Measurements from ENCODE around the gene RDH14. TPM values are rescaled to one million over a fixed set of nuclear protein-coding genes. Genes with fewer than 3 reads are reported as not detected.

RDH14 gene, protein sequence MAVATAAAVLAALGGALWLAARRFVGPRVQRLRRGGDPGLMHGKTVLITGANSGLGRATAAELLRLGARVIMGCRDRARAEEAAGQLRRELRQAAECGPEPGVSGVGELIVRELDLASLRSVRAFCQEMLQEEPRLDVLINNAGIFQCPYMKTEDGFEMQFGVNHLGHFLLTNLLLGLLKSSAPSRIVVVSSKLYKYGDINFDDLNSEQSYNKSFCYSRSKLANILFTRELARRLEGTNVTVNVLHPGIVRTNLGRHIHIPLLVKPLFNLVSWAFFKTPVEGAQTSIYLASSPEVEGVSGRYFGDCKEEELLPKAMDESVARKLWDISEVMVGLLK
- 10 to 100 TPM; 25.2 to 35.0 (median 28.2) TPM for total RNA-seq
- polyA plus RNA-seq: 10 to 100 TPM; 23.9 to 42.6 (median 24.4) TPM
- long read RNA-seq, donor 1, transcript RDH14-201 (2 exons, 1,587 nt): major isoform, 46 of 49 reads
- long read RNA-seq, donor 1, partial matches to known transcripts: 0 of 49 reads
- long read RNA-seq, donor 1, other reads (novel, unspliced or antisense): 2 of 49 reads
- long read RNA-seq, donor 2, transcript RDH14-201 (2 exons, 1,587 nt): major isoform, 63 of 68 reads
- long read RNA-seq, donor 2, partial matches to known transcripts: 0 of 68 reads
- long read RNA-seq, donor 2, other reads (novel, unspliced or antisense): 3 of 68 reads

DNA sequence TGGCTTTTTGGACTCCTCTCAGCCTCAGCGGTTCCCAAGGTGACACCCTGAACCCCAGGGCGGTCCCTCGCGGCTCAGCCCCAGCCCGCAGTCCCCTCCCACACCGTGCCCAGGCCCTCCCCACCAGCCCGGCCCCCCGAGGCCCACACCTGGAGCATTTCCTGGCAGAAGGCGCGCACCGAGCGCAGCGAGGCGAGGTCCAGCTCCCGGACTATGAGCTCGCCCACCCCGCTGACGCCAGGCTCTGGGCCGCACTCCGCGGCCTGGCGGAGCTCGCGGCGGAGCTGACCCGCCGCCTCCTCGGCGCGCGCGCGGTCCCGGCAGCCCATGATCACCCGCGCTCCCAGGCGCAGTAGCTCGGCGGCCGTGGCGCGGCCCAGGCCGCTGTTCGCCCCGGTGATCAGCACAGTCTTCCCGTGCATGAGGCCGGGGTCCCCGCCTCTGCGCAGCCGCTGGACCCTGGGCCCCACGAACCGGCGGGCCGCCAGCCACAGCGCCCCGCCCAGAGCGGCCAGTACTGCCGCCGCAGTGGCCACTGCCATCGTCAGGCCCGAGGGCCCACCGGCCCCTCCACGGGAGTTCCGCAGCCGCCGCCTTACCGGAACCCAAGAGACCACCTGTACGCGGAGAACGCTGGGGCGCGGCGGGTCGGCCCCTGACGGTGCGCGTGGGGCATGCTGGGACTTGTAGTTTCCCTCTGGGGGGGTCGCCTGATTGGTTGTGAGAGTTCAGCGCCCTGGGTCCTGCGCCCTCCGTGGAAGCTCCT lies at the start of gene RDH14:
RDH14 (minus strand) TSS at position 623 of the 766 bp plus-strand sequence; CDS start at position 542, 81 bp downstream.
- DNase-seq: peak; percentile 96 to 98
- 0 to 1% (median 0%) methylated on average over 47 to 81 of the region's 81 CpGs for WGBS, 3 donors
- H3K4me3 ChIP-seq: peak within 1 kb of the TSS; percentile 86
- TF ChIP-seq, protein P1, sequence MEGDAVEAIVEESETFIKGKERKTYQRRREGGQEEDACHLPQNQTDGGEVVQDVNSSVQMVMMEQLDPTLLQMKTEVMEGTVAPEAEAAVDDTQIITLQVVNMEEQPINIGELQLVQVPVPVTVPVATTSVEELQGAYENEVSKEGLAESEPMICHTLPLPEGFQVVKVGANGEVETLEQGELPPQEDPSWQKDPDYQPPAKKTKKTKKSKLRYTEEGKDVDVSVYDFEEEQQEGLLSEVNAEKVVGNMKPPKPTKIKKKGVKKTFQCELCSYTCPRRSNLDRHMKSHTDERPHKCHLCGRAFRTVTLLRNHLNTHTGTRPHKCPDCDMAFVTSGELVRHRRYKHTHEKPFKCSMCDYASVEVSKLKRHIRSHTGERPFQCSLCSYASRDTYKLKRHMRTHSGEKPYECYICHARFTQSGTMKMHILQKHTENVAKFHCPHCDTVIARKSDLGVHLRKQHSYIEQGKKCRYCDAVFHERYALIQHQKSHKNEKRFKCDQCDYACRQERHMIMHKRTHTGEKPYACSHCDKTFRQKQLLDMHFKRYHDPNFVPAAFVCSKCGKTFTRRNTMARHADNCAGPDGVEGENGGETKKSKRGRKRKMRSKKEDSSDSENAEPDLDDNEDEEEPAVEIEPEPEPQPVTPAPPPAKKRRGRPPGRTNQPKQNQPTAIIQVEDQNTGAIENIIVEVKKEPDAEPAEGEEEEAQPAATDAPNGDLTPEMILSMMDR (IDR thresholded peaks at IDR 0.05): no peak
- peak within 1 kb of the TSS; percentile 97 for H3K27ac ChIP-seq
- no peaks in the 10 kb centered on the region for H3K9me3 ChIP-seq
- peaks cover 5 to 6% of the 10 kb centered on the region in 2 donors for H3K36me3 ChIP-seq (ENCODE audit: insufficient read depth in 1 of 2, low read depth in 1 of 2)
- intact Hi-C loops (cut with DNase I): no loop called here
- H3K27me3 ChIP-seq (ENCODE audit: insufficient read depth in 3 of 3, low read length in 2 of 3): no peaks in the 10 kb centered on the region
- peaks cover 31% of the 10 kb centered on the region for H3K4me1 ChIP-seq
- peak; percentile 97 to 99 (median 98) for ATAC-seq

DNA sequence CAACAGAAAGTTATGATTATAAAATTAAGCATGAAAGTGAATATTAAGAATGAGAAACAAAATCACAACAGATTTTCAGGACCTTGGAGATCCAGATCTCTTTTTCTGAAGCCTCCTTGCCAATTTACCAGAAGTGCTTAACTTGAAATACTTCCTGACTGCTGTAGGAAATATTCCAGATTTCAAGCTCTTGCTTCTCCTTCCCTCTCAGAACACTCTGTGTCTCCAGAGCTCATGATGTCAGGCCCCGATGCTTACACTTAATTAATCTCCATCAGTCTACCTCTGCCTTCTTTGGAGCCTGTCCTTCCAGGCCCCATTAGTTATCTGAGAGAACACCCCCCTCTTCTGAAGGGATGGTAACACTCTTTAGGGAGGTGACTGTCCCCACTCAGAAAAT lies 49.6 kb upstream of the RDH14 start:
- no peak overlapping the region for H3K4me3 ChIP-seq
- no peaks in the 10 kb centered on the region for H3K9me3 ChIP-seq
- no peaks in the 10 kb centered on the region for H3K27me3 ChIP-seq (ENCODE audit: insufficient read depth in 3 of 3, low read length in 2 of 3)
- no peak overlapping the region for H3K27ac ChIP-seq
- intact Hi-C loops (cut with DNase I): no loop called here
- WGBS, 3 donors: 49 to 78% (median 60%) methylated on average over 1 of the region's 1 CpG
- no peak for DNase-seq
- H3K36me3 ChIP-seq (ENCODE audit: insufficient read depth in 1 of 2, low read depth in 1 of 2): no peaks in the 10 kb centered on the region
- ATAC-seq: no peak
- no peaks in the 10 kb centered on the region for H3K4me1 ChIP-seq
- TF ChIP-seq, protein P1 (IDR thresholded peaks at IDR 0.05): no peak

DNA sequence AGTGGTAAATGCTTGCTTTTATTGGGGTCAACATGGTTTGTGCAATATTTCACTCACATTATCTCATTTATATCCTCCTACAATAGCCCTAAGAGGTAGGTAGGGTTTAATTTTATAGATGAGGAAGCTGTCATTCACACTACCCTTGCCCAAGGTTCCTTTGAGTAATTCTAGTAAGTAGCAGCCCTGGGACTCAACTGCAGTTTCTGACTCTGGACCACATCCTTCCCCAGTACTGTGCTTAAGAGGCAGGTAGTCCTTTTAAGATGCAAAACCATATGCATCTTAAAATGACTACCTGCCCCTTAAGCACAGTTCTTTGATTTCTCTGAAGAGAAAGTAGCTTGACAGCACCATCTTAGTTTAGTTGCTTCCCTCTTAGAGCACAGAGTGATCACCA lies 44.7 kb upstream of the RDH14 start:
- no peak overlapping the region for H3K4me3 ChIP-seq
- no peak for ATAC-seq
- no peaks in the 10 kb centered on the region for H3K9me3 ChIP-seq
- H3K4me1 ChIP-seq: no peaks in the 10 kb centered on the region
- TF ChIP-seq, protein P1 (IDR thresholded peaks at IDR 0.05): no peak
- H3K27me3 ChIP-seq (ENCODE audit: insufficient read depth in 3 of 3, low read length in 2 of 3): no peaks in the 10 kb centered on the region
- intact Hi-C loops (cut with DNase I): no loop called here
- DNase-seq: no peak
- H3K27ac ChIP-seq: no peak overlapping the region
- H3K36me3 ChIP-seq (ENCODE audit: insufficient read depth in 1 of 2, low read depth in 1 of 2): no peaks in the 10 kb centered on the region

DNA sequence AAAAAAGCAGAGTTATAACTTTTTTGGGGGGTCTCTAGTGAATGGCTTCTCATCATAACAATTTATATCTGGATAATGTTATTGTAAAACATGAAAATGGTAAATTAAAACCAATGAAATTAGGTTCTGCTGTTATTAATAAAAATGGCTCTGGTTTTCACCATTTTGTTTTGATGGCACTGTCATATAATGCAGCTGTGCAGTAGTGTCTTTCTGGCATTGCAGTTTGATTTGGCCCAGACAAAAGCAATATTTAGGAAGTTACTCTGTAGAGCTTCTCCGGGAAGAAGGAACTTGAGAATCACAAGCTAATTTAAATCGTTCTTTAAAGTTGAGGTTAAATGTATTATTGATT lies 44.1 kb upstream of the RDH14 start:
- TF ChIP-seq, protein P1 (IDR thresholded peaks at IDR 0.05): no peak
- H3K9me3 ChIP-seq: no peaks in the 10 kb centered on the region
- H3K4me1 ChIP-seq: no peaks in the 10 kb centered on the region
- ATAC-seq (no peak), DNase-seq (no peak)
- no peaks in the 10 kb centered on the region for H3K27me3 ChIP-seq (ENCODE audit: insufficient read depth in 3 of 3, low read length in 2 of 3)
- H3K36me3 ChIP-seq (ENCODE audit: insufficient read depth in 1 of 2, low read depth in 1 of 2): no peaks in the 10 kb centered on the region
- no peak overlapping the region for H3K4me3 ChIP-seq
- WGBS, 3 donors: 52 to 58% (median 57%) methylated on average over 2 of the region's 2 CpGs
- no peak overlapping the region for H3K27ac ChIP-seq
- intact Hi-C loops (cut with DNase I): no loop called here
